Measurements from ENCODE around the gene PIGA. TPM values are rescaled to one million over a fixed set of nuclear protein-coding genes. Genes with fewer than 3 reads are reported as not detected.
A peak's percentile ranks its signal among the peaks of the same experiment; 100 is the strongest.
"Not testable (repeated sequence)": the region's sequence is repeated elsewhere in the genome, so short reads cannot be mapped to it uniquely, and the experiment has no call there.

The PIGA gene
- polyA plus RNA-seq, 3 donors from 2014 or later = 2.4 to 3.9 (median 3.3) TPM

- not testable (repeated sequence) for H3K4me1 Mint-ChIP-seq; H3K27me3 Mint-ChIP-seq (ENCODE audit: low read depth in 3 of 3); H3K27ac Mint-ChIP-seq; H3K4me3 Mint-ChIP-seq; H3K9me3 Mint-ChIP-seq; H3K36me3 Mint-ChIP-seq; DNase-seq
Observed at GRCh38 chrX:15305899-15306298, 29.4 kb downstream of the PIGA start.

GRCh38 chrX:15301924-15302323 lies 33.4 kb downstream of the PIGA start:
- no peaks in the 10 kb centered on the region for H3K36me3 Mint-ChIP-seq
- peaks cover 0 to 5% (median 3%) of the 10 kb centered on the region in 3 donors for H3K27me3 Mint-ChIP-seq (ENCODE audit: low read depth in 3 of 3)
- H3K27ac Mint-ChIP-seq = peak overlapping the region in 1 of 6 donors; percentile 32
- no peaks in the 10 kb centered on the region for H3K4me1 Mint-ChIP-seq
- DNase-seq = no peak
- no peaks in the 10 kb centered on the region for H3K9me3 Mint-ChIP-seq
- no peak overlapping the region for H3K4me3 Mint-ChIP-seq

GRCh38 chrX:15299941-15300851 lies 35.1 kb downstream of the PIGA start:
- DNase-seq = peak in 1 of 3 donors; percentile 5
- Mint-ChIP-seq H3K4me1 (no peaks in the 10 kb centered on the region), H3K27ac (no peak overlapping the region), H3K4me3 (no peak overlapping the region), H3K9me3 (no peaks in the 10 kb centered on the region), H3K36me3 (no peaks in the 10 kb centered on the region), H3K27me3 (ENCODE audit: low read depth in 3 of 3) (peaks cover 0 to 9% (median 3%) of the 10 kb centered on the region in 3 donors)

- H3K36me3 Mint-ChIP-seq = no peaks in the 10 kb centered on the region
- H3K9me3 Mint-ChIP-seq = no peaks in the 10 kb centered on the region
- H3K4me3 Mint-ChIP-seq = no peak overlapping the region
- no peak for DNase-seq
- no peaks in the 10 kb centered on the region for H3K4me1 Mint-ChIP-seq
- H3K27me3 Mint-ChIP-seq (ENCODE audit: low read depth in 3 of 3) = peaks cover 0 to 9% (median 6%) of the 10 kb centered on the region in 3 donors
- no peak overlapping the region for H3K27ac Mint-ChIP-seq
Observed at GRCh38 chrX:15298780-15299179, 36.5 kb downstream of the PIGA start.

- Mint-ChIP-seq H3K27ac (no peak overlapping the region), H3K9me3 (no peaks in the 10 kb centered on the region), H3K4me1 (no peaks in the 10 kb centered on the region), H3K36me3 (no peaks in the 10 kb centered on the region), H3K4me3 (no peak overlapping the region), H3K27me3 (ENCODE audit: low read depth in 3 of 3) (peaks cover 0 to 9% (median 6%) of the 10 kb centered on the region in 3 donors)
- DNase-seq = no peak
Observed at GRCh38 chrX:15298201-15298600, 37.1 kb downstream of the PIGA start.

- Mint-ChIP-seq H3K36me3 (no peaks in the 10 kb centered on the region), H3K9me3 (no peaks in the 10 kb centered on the region), H3K27ac (no peak overlapping the region), H3K4me1 (no peaks in the 10 kb centered on the region), H3K27me3 (ENCODE audit: low read depth in 3 of 3) (peaks cover 0 to 7% (median 4%) of the 10 kb centered on the region in 3 donors), H3K4me3 (no peak overlapping the region)
- no peak for DNase-seq
Observed at GRCh38 chrX:15293451-15293850, 41.9 kb downstream of the PIGA start.

GRCh38 chrX:15292861-15293260 lies 42.5 kb downstream of the PIGA start:
- peaks cover 0 to 5% (median 4%) of the 10 kb centered on the region in 3 donors for H3K27me3 Mint-ChIP-seq (ENCODE audit: low read depth in 3 of 3)
- H3K27ac Mint-ChIP-seq = no peak overlapping the region
- H3K4me1 Mint-ChIP-seq = no peaks in the 10 kb centered on the region
- H3K4me3 Mint-ChIP-seq = no peak overlapping the region
- no peaks in the 10 kb centered on the region for H3K36me3 Mint-ChIP-seq
- H3K9me3 Mint-ChIP-seq = no peaks in the 10 kb centered on the region
- no peak for DNase-seq

- no peak for DNase-seq
- Mint-ChIP-seq H3K4me1 (no peaks in the 10 kb centered on the region), H3K36me3 (no peaks in the 10 kb centered on the region), H3K4me3 (no peak overlapping the region), H3K9me3 (no peaks in the 10 kb centered on the region), H3K27me3 (ENCODE audit: low read depth in 3 of 3) (peaks cover 0 to 3% (median 3%) of the 10 kb centered on the region in 3 donors), H3K27ac (no peak overlapping the region)
Observed at GRCh38 chrX:15277604-15278003, 57.7 kb downstream of the PIGA start.

- no peaks in the 10 kb centered on the region for H3K27me3 Mint-ChIP-seq (ENCODE audit: low read depth in 3 of 3)
- DNase-seq = no peak
- H3K9me3 Mint-ChIP-seq = no peaks in the 10 kb centered on the region
- no peak overlapping the region for H3K4me3 Mint-ChIP-seq
- H3K27ac Mint-ChIP-seq = no peak overlapping the region
- no peaks in the 10 kb centered on the region for H3K4me1 Mint-ChIP-seq
- H3K36me3 Mint-ChIP-seq = no peaks in the 10 kb centered on the region
Observed at GRCh38 chrX:15274946-15275345, 60.4 kb downstream of the PIGA start.

GRCh38 chrX:15273275-15273674 lies 62.0 kb downstream of the PIGA start:
- H3K4me1 Mint-ChIP-seq; H3K4me3 Mint-ChIP-seq; H3K9me3 Mint-ChIP-seq; H3K27ac Mint-ChIP-seq; H3K36me3 Mint-ChIP-seq; DNase-seq; H3K27me3 Mint-ChIP-seq (ENCODE audit: low read depth in 3 of 3): not testable (repeated sequence)

GRCh38 chrX:15271757-15272156 lies 63.6 kb downstream of the PIGA start:
- Mint-ChIP-seq H3K9me3 (no peaks in the 10 kb centered on the region), H3K27me3 (ENCODE audit: low read depth in 3 of 3) (no peaks in the 10 kb centered on the region), H3K27ac (no peak overlapping the region), H3K4me3 (no peak overlapping the region), H3K36me3 (no peaks in the 10 kb centered on the region), H3K4me1 (no peaks in the 10 kb centered on the region)
- DNase-seq = no peak

GRCh38 chrX:15269618-15270521 lies 65.5 kb downstream of the PIGA start, which contains the start of gene ASB9:
ASB9 (minus strand) TSS chrX:15270083; CDS start chrX:15269874, 209 bp downstream.
- DNase-seq = peak in 1 of 3 donors; percentile 0
- H3K27ac Mint-ChIP-seq = no peak within 1 kb of the TSS
- H3K27me3 Mint-ChIP-seq (ENCODE audit: low read depth in 3 of 3) = no peaks in the 10 kb centered on the region
- H3K9me3 Mint-ChIP-seq = no peaks in the 10 kb centered on the region
- no peaks in the 10 kb centered on the region for H3K36me3 Mint-ChIP-seq
- H3K4me3 Mint-ChIP-seq = no peak within 1 kb of the TSS
- H3K4me1 Mint-ChIP-seq = no peaks in the 10 kb centered on the region
